MM.1S (cell line): ENCODE data around the gene SERPINB2.

Experiments used
- DNase-seq: peaks from one replicate; pipeline ENCODE4 v3.0.0-alpha.2; 2015
- H2AFZ ChIP-seq: fragments of 300-600 bp; sonication (generic); 2 replicates; pipeline ENCODE4 v1.6.0; 2016; ENCODE audit warnings: antibody characterized with exemption, low read length
- H3F3A ChIP-seq: fragments of 300-600 bp; sonication (generic); 2 replicates; pipeline ENCODE4 v1.6.1; 2016; ENCODE audit warnings: mild to moderate bottlenecking, antibody characterized with exemption, low read length, moderate library complexity, mixed read lengths; ENCODE audit not compliant: insufficient read depth
- H3K27ac ChIP-seq: fragments of 300-600 bp; sonication (generic); 2 replicates; pipeline ENCODE4 v1.5.1; 2016; ENCODE audit warnings: mild to moderate bottlenecking, low read length
- H3K27me3 ChIP-seq: fragments of 300-600 bp; sonication (generic); replicated peaks from 2 replicates; pipeline ENCODE4 v1.6.0; 2016; ENCODE audit warnings: low read length; ENCODE audit not compliant: insufficient read depth
- H3K36me3 ChIP-seq: fragments of 300-600 bp; sonication (generic); replicated peaks from 2 replicates; pipeline ENCODE4 v1.6.1; 2016; ENCODE audit warnings: mild to moderate bottlenecking, low read length, mixed read lengths; ENCODE audit not compliant: insufficient read depth
- H3K4me1 ChIP-seq: fragments of 300-600 bp; sonication (generic); 2 replicates; pipeline ENCODE4 v1.6.1; 2016; ENCODE audit warnings: low read length, mixed read lengths
- H3K4me2 ChIP-seq: fragments of 300-600 bp; sonication (generic); 2 replicates; pipeline ENCODE4 v1.6.0; 2016; ENCODE audit warnings: low read depth, low read length
- H3K4me3 ChIP-seq: fragments of 300-600 bp; sonication (generic); 2 replicates; pipeline ENCODE4 v1.5.1; 2016; ENCODE audit warnings: low read length, mixed read lengths
- H3K79me2 ChIP-seq: fragments of 300-600 bp; sonication (generic); 2 replicates; pipeline ENCODE4 v1.6.1; 2016; ENCODE audit warnings: mixed run types, low read length, mixed read lengths
- H3K9ac ChIP-seq: fragments of 300-600 bp; sonication (generic); 2 replicates; pipeline ENCODE4 v1.6.1; 2016; ENCODE audit warnings: low read length, mixed read lengths
- H3K9me2 ChIP-seq: fragments of 300-600 bp; sonication (generic); replicated peaks from 2 replicates; pipeline ENCODE4 v1.6.1; 2016; ENCODE audit warnings: mild to moderate bottlenecking, low read length, mixed read lengths; ENCODE audit not compliant: insufficient read depth
- H3K9me3 ChIP-seq: fragments of 300-600 bp; sonication (generic); replicated peaks from 2 replicates; pipeline ENCODE4 v1.6.1; 2016; ENCODE audit warnings: mild to moderate bottlenecking, low read length, mixed read lengths; ENCODE audit not compliant: insufficient read depth
- H4K20me1 ChIP-seq: fragments of 300-600 bp; sonication (generic); 2 replicates; pipeline ENCODE4 v1.6.1; 2016; ENCODE audit warnings: mild to moderate bottlenecking, low read length, moderate library complexity, mixed read lengths; ENCODE audit not compliant: insufficient read depth
- EZH2 ChIP-seq: fragments of 300-600 bp; sonication (generic); optimal IDR thresholded peaks from 2 replicates; pipeline ENCODE3; 2017; ENCODE audit warnings: low read depth, mild to moderate bottlenecking, antibody characterized with exemption, low read length, mixed read lengths
- EZH2phosphoT487 ChIP-seq: fragments of 300-600 bp; sonication (generic); IDR thresholded peaks from 2 replicates; pipeline ENCODE4 v1.6.1; 2018; ENCODE audit warnings: antibody characterized with exemption, low read length
- TF ChIP-seq, protein P1 (sequence below): fragments of 300-600 bp; sonication (generic); IDR thresholded peaks from 2 replicates; pipeline ENCODE4 v1.5.1; 2016; ENCODE audit warnings: antibody characterized with exemption, low read length, mixed read lengths

The SERPINB2 gene

DNA sequence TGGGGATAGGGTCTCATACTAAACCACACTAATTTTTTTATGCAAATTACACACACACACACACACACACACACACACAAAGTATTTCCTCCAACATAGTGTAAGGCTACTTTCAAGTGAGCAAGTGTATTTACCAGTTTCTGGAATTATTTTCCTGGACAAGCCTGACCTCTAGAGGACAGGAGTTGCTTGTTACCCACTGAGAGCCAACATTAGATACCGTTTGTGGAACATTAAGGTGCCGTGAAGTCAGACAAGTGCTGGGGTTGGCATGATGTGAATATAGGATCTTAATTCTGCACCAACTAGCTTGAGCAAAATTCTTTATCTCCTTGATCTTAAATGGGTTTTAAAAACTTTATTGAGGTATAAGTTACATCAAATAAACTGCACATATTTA, 39.3 kb upstream of the SERPINB2 start:
- Histone ChIP-seq H3K4me2 (no peak overlapping the region), H4K20me1 (no peaks in the 10 kb centered on the region), H3K9me3 (no peaks in the 10 kb centered on the region), H3F3A (no peaks in the 10 kb centered on the region), H3K79me2 (no peaks in the 10 kb centered on the region), H3K27me3 (no peaks in the 10 kb centered on the region), H3K4me3 (no peak overlapping the region), H3K27ac (no peak overlapping the region), H3K9ac (no peak overlapping the region), H3K4me1 (no peaks in the 10 kb centered on the region), H2AFZ (no peak overlapping the region), H3K36me3 (no peaks in the 10 kb centered on the region), H3K9me2 (no peaks in the 10 kb centered on the region)
- TF ChIP-seq EZH2phosphoT487: no peak
- TF ChIP-seq EZH2: no peak
- TF ChIP-seq, protein P1, sequence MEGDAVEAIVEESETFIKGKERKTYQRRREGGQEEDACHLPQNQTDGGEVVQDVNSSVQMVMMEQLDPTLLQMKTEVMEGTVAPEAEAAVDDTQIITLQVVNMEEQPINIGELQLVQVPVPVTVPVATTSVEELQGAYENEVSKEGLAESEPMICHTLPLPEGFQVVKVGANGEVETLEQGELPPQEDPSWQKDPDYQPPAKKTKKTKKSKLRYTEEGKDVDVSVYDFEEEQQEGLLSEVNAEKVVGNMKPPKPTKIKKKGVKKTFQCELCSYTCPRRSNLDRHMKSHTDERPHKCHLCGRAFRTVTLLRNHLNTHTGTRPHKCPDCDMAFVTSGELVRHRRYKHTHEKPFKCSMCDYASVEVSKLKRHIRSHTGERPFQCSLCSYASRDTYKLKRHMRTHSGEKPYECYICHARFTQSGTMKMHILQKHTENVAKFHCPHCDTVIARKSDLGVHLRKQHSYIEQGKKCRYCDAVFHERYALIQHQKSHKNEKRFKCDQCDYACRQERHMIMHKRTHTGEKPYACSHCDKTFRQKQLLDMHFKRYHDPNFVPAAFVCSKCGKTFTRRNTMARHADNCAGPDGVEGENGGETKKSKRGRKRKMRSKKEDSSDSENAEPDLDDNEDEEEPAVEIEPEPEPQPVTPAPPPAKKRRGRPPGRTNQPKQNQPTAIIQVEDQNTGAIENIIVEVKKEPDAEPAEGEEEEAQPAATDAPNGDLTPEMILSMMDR: peak; percentile 64
- DNase-seq: peak; percentile 74

DNA sequence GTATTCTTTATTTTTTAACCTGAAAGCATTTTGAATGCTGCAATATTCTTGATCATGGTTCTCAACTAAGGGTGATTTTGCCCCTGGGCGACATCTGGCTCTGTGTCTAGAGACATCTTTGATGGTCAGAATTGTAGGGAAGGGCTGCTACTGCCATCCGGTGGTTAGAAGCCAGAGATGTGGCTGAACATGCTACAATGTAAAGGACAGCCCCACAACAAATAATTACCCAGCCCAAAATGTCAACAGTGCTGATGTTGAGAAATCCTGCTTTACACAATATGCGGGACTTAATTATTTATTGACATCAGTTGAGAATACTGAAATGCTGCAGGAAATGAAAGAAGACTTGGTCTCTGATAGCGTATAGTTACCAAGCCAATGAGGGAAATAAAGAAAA, 37.5 kb upstream of the SERPINB2 start:
- Histone ChIP-seq H3K4me2 (no peak overlapping the region), H3K9ac (no peak overlapping the region)

DNA sequence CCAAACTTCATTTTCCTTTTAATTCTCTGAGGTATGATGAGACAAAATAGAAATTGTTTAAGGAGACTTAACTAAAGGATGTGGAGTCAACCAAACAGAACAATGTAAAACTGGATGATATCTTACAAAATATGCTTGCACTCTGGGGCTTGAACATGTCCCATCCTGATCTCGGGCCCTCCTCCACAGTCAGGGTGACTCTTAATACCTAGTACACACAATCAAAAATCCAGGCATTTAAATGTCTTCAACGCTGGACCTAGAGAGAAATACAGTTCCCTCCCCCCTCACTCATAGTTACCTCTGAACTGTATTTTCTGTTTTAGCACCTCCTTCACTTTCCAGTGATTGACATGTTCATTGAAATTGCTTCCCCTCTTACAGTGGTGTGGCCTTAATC, 36.9 kb upstream of the SERPINB2 start:
- no peak overlapping the region for H3K4me2 ChIP-seq
- no peaks in the 10 kb centered on the region for H3K9me3 ChIP-seq
- DNase-seq: no peak
- TF ChIP-seq EZH2phosphoT487 (no peak), EZH2 (no peak)
- TF ChIP-seq, protein P1: no peak
- no peaks in the 10 kb centered on the region for H3F3A ChIP-seq
- no peak overlapping the region for H3K4me3 ChIP-seq
- no peaks in the 10 kb centered on the region for H4K20me1 ChIP-seq
- no peak overlapping the region for H2AFZ ChIP-seq
- H3K27me3 ChIP-seq: no peaks in the 10 kb centered on the region
- no peaks in the 10 kb centered on the region for H3K9me2 ChIP-seq
- no peaks in the 10 kb centered on the region for H3K79me2 ChIP-seq
- no peaks in the 10 kb centered on the region for H3K36me3 ChIP-seq
- H3K27ac ChIP-seq: no peak overlapping the region
- no peak overlapping the region for H3K9ac ChIP-seq
- no peaks in the 10 kb centered on the region for H3K4me1 ChIP-seq

More for the DNA sequence above, 37.5 kb upstream of the SERPINB2 start:
- TF ChIP-seq EZH2phosphoT487 (no peak), EZH2 (no peak)
- TF ChIP-seq, protein P1: peak; percentile 53
- no peak overlapping the region for H2AFZ ChIP-seq
- H3K36me3 ChIP-seq: no peaks in the 10 kb centered on the region
- H3K27ac ChIP-seq: no peak overlapping the region
- no peaks in the 10 kb centered on the region for H3K79me2 ChIP-seq
- H3K4me1 ChIP-seq: no peaks in the 10 kb centered on the region
- no peaks in the 10 kb centered on the region for H4K20me1 ChIP-seq
- H3K27me3 ChIP-seq: no peaks in the 10 kb centered on the region
- no peaks in the 10 kb centered on the region for H3K9me3 ChIP-seq
- no peaks in the 10 kb centered on the region for H3K9me2 ChIP-seq
- no peaks in the 10 kb centered on the region for H3F3A ChIP-seq
- DNase-seq: peak; percentile 50
- no peak overlapping the region for H3K4me3 ChIP-seq
